Measurements from ENCODE around the gene SLC4A9.

Gene SLC4A9

DNA sequence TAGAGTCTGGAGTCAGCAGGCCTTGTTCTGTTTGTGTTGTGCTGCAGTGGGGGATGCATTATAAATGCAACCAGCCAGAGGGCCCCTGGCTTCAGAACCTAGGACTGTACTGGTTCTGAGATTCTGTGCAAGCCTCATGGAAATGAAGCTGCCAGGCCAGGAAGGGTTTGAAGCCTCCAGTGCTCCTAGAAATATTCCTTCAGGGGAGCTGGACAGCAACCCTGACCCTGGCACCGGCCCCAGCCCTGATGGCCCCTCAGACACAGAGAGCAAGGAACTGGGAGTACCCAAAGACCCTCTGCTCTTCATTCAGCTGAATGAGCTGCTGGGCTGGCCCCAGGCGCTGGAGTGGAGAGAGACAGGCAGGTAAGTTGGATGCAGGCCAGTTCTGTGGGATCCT is at the start of gene SLC4A9:
SLC4A9 (plus strand) TSS at position 94 of the 400 bp plus-strand sequence; CDS start at position 137, 43 bp downstream.
- no peak for DNase-seq (ENCODE audit: low read depth)

DNA sequence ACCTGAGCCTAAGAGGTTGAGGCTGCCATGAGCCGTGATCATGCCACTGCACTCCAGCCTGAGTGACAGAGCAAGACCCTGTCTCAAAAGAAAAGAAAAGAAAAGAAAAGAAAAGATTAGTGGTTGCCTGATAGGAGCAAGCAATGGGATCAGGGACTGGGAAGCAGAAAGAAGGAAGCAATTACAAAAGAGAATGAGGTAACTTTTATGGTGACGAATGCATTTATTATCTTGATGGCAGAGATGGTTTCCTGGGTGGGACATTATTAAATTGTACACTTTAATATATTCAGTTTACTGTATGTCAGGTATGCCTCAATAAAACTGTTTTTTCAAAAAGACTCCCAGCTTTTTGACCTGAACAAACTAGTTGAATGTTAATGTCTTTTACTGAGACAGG is 49.6 kb upstream of the SLC4A9 start:
- DNase-seq (ENCODE audit: low read depth) = no peak

DNA sequence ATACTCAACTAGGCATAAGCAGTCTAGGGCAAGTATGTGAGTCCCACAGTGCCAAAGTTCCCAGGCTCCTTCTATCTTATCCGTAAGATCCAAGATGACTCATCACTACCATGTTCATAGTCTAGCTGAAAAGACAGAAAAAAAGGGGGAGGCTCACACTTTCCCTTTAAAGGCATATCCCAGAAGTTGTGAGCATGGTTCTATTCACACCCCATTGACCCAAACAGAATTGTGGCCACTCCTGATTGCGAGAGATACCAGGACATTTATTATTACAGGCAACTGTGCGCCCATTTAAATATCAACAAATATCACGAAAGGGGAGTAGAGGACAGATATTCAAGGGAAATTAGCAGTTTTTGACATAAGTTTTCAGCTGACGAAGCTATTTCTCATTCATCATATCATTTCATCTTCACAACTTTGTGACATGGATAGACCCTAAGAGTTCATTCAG is 49.0 kb upstream of the SLC4A9 start:
- no peak for DNase-seq (ENCODE audit: low read depth)

- no peak for DNase-seq (ENCODE audit: low read depth)
These were observed 47.8 kb upstream of the SLC4A9 start for GRCh38 chr5:140312067-140312790.

GRCh38 chr5:140312791-140313189 is 47.2 kb upstream of the SLC4A9 start:
- DNase-seq (ENCODE audit: low read depth) = no peak

GRCh38 chr5:140317859-140318258 is 42.1 kb upstream of the SLC4A9 start:
- no peak for DNase-seq (ENCODE audit: low read depth)

DNA sequence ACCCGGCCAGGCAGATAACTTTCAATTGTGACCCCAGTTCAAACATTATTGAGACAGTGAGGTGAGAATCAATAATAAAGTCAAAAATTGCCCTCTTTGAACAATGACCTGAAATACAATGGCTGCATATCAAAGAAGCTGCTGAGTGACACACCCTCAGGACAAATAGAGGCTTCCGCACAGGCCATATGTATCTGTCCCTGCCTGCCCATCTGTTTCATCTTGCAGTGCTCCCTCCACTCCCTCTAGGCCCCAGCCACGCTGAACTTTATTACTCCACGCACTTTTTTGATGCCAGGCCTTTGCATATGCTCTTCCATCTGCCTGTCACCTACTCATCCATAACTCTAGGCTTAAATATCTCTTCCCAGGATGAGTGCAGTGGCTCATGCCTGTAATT is 41.2 kb upstream of the SLC4A9 start:
- DNase-seq (ENCODE audit: low read depth) = no peak

DNA sequence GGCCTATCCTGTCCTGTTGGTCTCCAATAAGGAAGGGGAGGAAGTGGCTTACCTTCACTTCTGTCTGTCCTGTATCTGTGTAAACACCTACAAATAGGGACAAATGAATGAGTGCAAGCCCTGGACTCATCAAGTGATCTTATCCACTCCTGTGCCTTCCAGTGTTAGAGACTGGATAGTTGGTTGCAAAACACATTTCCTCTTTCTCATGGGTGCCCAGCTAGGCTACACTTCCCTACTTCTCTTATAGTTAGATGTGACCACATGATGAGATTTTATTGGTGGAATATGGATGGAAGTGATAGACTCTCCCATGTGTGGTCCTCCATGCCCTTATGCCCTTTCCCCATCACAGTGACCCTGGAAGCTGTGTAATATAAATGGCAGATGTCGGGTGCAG is 40.2 kb upstream of the SLC4A9 start:
- DNase-seq (ENCODE audit: low read depth) = no peak

GRCh38 chr5:140321796-140322195 is 38.2 kb upstream of the SLC4A9 start:
- no peak for DNase-seq (ENCODE audit: low read depth)

- DNase-seq (ENCODE audit: low read depth) = no peak
These were observed 37.0 kb upstream of the SLC4A9 start for GRCh38 chr5:140322751-140323731.

DNA sequence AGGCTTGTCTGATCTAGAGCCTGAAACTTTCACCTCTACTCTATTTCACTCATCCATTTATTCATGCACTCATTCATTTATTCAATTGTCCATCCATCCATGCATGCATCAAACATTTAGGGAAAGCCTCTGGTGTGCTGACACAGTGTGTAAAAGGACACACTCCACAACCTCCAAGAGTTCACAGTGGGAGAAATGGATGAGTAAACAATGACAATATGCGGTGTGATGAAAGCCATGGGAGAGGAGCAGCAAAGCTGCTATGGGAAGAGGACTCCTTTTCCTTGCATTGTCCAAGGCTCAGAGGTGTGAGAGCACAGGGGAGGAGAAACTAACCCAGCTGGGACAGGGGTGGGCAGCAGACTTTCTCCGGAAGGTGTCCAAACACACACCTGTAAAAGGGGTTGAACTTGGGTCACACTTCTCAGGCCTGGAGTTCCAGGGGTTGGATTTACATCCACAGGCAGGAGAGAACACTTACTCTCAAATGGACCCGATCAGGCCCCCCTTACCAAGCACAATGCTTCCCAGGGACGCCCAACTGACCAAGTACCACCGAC is 35.9 kb upstream of the SLC4A9 start:
- DNase-seq (ENCODE audit: low read depth) = no peak

GRCh38 chr5:140324617-140325241 is 35.3 kb upstream of the SLC4A9 start:
- DNase-seq (ENCODE audit: low read depth) = no peak

- no peak for DNase-seq (ENCODE audit: low read depth)
These were observed 34.5 kb upstream of the SLC4A9 start for GRCh38 chr5:140325486-140325885.

DNA sequence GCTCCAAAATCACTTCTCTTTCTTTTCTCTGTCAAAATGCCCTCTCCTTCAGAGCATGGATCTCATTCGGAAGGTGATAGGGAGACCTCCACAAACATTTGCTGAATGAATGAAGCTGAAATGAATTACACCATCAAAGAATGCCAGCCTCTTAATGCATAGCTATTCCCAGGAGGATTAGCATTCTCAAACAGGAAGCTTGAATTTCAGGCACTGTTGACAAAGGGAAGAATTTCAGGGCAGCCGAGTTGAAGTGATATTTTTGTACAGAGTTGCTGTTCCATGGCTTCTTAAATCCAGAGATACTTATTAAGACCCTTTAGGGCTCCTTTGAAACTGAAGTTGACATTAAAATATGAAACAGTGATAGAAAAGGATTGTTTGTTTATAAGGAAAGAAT is 32.4 kb upstream of the SLC4A9 start:
- DNase-seq (ENCODE audit: low read depth) = no peak

DNA sequence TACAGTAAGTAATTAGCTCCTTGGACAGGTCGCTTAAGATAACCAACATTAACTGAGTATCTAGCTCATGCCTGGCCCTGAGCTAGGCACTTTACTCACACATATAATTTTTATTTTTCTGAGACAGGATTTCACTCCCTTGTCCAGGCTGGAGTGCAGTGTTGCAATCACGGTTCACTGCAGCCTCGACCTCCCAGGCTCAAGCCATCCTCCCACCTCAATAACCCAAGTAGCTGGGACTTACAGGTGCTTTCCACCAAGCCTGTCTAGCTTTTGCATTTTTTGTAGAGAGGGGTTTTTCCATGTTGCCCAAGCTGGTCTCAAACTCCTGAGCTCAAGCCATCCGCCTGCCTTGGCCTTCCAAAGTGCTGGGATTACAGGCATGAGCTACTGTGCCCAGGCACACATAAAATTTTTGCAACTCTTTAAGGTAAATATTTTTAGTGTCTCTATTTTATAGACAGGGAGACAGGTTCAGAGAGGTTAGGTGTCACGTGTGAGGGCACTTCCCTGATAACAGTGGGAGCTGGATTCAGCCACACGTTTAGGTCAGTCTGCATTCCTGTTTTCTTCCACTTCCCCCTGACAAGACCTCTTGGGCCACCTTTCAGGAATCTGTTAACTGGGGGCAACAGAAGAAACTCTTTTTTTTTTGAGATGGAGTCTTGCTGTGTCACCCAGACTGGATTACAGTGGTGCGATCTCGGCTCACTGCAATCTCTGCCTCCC is 31.8 kb upstream of the SLC4A9 start:
- DNase-seq (ENCODE audit: low read depth) = no peak

GRCh38 chr5:140329739-140330481 is 30.1 kb upstream of the SLC4A9 start:
- no peak for DNase-seq (ENCODE audit: low read depth)

DNA sequence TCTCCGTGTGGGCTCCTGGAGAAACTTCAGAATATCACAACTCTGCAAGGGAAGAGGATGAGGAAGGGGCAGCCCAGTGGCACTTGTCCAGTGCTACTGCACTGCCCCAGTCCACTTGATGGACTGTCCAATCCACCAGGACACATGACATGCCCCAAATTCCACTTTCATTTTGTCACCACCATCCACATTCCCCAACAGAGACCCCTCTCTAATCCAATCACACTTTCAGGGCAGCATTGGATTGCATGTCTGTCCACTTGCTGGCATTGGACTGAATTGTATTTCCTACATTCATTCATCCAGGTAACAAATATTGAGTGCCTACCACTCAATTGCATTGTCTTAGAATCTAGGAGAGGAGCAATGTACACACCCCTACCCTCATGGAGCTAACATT is 28.4 kb upstream of the SLC4A9 start:
- no peak for DNase-seq (ENCODE audit: low read depth)

DNA sequence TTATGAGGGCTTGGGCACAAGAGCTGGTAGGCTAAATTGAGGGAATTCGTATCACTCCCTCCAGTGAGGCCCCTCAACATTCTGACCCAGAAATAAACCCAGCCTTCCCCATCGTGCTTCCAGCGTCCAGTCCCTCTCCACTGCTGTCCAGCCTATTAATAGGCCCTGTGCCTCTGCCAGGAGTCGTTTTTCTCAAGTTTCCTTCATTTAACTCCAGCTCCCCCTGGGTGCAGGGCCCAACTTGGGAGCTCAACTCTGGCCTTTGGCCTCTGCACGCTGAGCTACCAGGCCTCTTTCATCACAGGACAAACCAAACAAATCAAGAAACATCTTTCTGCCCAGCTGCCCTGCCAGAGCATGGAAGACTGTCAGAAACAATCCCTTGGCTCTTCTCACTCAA is 23.6 kb upstream of the SLC4A9 start:
- no peak for DNase-seq (ENCODE audit: low read depth)

GRCh38 chr5:140337880-140338279 is 22.1 kb upstream of the SLC4A9 start:
- no peak for DNase-seq (ENCODE audit: low read depth)

- no peak for DNase-seq (ENCODE audit: low read depth)
These were observed 21.7 kb upstream of the SLC4A9 start for GRCh38 chr5:140338336-140338735.

DNA sequence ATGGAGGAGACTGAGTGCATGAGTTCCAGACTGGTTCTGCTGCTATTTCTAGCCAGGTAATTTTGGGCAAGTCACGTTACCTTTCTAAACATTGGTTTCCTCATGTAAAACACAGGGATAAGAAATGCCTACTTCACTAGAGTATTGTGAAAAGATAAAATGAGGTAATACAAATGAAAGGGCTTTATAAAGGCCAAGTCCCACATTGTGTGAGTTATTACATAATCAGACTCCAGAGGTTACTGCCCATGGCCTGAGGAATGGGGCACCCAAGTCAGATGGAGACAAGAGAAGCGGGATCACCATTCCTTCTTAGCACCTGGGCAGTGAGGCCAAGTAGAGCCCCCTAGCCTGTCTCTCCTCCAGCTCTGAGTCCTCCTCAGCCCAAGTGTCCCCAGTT is 21.1 kb upstream of the SLC4A9 start:
- DNase-seq (ENCODE audit: low read depth) = no peak

All from activated T-cell treated with anti-CD3 and anti-CD28 coated beads for 24 hours (primary cell).